HEK293T (cell line): ENCODE data around the gene PCCB.
"Not testable (repeated sequence)": the region's sequence is repeated elsewhere in the genome, so short reads cannot be mapped to it uniquely, and the experiment has no call there.

Experiments
- CTCF ChIA-PET: fragments of 350-600 bp; formaldehyde crosslinking; extraction: SDS; loops from one replicate; lab custom pipeline; 2021; ENCODE audit warnings: antibody characterized with exemption, inconsistent platforms; lab: Yijun Ruan, JAX
- POLR2A ChIA-PET: fragments of 350-600 bp; formaldehyde crosslinking; extraction: SDS; loops from one replicate; lab custom pipeline; 2020; ENCODE audit warnings: antibody characterized with exemption, inconsistent platforms; lab: Yijun Ruan, JAX
- DNase-seq: peaks from one replicate; pipeline ENCODE4 v3.0.0; 2012; ENCODE audit warnings: mixed read lengths; ENCODE audit errors: extremely low spot score
- ARNT ChIP-seq: fragments of 450-650 bp; IDR thresholded peaks from 2 replicates; pipeline ENCODE4 v1.6.1; 2017; ENCODE audit warnings: mild to moderate bottlenecking
- BHLHE40 ChIP-seq: fragments of 450-650 bp; IDR thresholded peaks from 2 replicates; pipeline ENCODE4 v1.6.1; 2016; ENCODE audit warnings: mild to moderate bottlenecking, moderate library complexity, borderline replicate concordance
- CTBP1 ChIP-seq: fragments of 450-650 bp; IDR thresholded peaks from 2 replicates; pipeline ENCODE4 v1.6.1; 2016; ENCODE audit warnings: borderline replicate concordance
- ELF4 ChIP-seq: fragments of 450-650 bp; IDR thresholded peaks from 2 replicates; pipeline ENCODE4 v1.6.1; 2017; ENCODE audit warnings: antibody characterized with exemption
- FOXA1 ChIP-seq: fragments of 450-650 bp; IDR thresholded peaks from 2 replicates; pipeline ENCODE4 v1.6.1; 2016; ENCODE audit warnings: mild to moderate bottlenecking
- FOXK2 ChIP-seq: fragments of 450-650 bp; IDR thresholded peaks from 2 replicates; pipeline ENCODE4 v1.6.1; 2016; ENCODE audit warnings: mild to moderate bottlenecking
- FOXM1 ChIP-seq: fragments of 450-650 bp; IDR thresholded peaks from 2 replicates; pipeline ENCODE4 v1.6.1; 2017; ENCODE audit warnings: mild to moderate bottlenecking, borderline replicate concordance
- HDGF ChIP-seq: fragments of 450-650 bp; IDR thresholded peaks from 2 replicates; pipeline ENCODE4 v1.6.1; 2017; ENCODE audit warnings: antibody characterized with exemption, borderline replicate concordance
- L3MBTL2 ChIP-seq: fragments of 450-650 bp; conservative IDR thresholded peaks from 2 replicates; pipeline ENCODE4 v1.6.1; 2016; ENCODE audit warnings: mild to moderate bottlenecking
- LEF1 ChIP-seq: fragments of 450-650 bp; IDR thresholded peaks from 2 replicates; pipeline ENCODE4 v1.6.1; 2017; ENCODE audit warnings: mild to moderate bottlenecking, borderline replicate concordance
- NFRKB ChIP-seq: fragments of 450-650 bp; IDR thresholded peaks from 2 replicates; pipeline ENCODE4 v1.6.1; 2016; ENCODE audit warnings: mild to moderate bottlenecking, moderate library complexity
- PKNOX1 ChIP-seq: fragments of 450-650 bp; IDR thresholded peaks from 2 replicates; pipeline ENCODE4 v1.6.1; 2016
- SP1 ChIP-seq: fragments of 450-650 bp; IDR thresholded peaks from 2 replicates; pipeline ENCODE4 v1.6.1; 2017
- SUZ12 ChIP-seq: fragments of 450-650 bp; IDR thresholded peaks from 2 replicates; pipeline ENCODE4 v1.6.1; 2016; ENCODE audit warnings: mild to moderate bottlenecking
- TARDBP ChIP-seq: fragments of 450-650 bp; IDR thresholded peaks from 2 replicates; pipeline ENCODE4 v1.6.1; 2016
- ZNF384 ChIP-seq: fragments of 450-650 bp; IDR thresholded peaks from 2 replicates; pipeline ENCODE4 v1.6.1; 2016

The PCCB gene

DNA sequence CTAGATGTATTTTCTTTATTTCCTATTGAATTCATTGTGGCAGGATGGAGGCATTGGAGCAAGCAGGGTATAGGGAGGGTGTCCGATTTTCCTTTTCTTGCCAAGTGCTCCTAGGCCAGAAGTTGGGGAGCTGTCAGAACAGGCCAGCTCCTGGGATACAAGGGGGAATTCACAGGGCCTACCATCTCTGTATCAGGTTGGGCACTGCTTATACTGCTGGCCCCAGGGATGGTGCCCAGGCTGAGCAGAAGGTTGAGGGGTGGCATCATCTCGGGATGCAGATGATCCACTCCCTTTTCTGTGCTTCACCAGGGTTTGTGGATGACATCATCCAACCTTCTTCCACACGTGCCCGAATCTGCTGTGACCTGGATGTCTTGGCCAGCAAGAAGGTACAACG is 79.5 kb downstream of the PCCB start:
- POLR2A ChIA-PET = interaction anchor here (0.5 to 1.2 kb wide), 2 partner anchors 10 to 423 kb away, joined by 3 read pairs; partner anchors contain the start of gene STAG1
- no peak for DNase-seq
- CTCF ChIA-PET = no interaction called here
- TF ChIP-seq HDGF (no peak), PKNOX1 (no peak), LEF1 (no peak), ARNT (no peak), L3MBTL2 (no peak), ZNF384 (no peak), CTBP1 (no peak), ELF4 (no peak), TARDBP (no peak), FOXK2 (no peak)

DNA sequence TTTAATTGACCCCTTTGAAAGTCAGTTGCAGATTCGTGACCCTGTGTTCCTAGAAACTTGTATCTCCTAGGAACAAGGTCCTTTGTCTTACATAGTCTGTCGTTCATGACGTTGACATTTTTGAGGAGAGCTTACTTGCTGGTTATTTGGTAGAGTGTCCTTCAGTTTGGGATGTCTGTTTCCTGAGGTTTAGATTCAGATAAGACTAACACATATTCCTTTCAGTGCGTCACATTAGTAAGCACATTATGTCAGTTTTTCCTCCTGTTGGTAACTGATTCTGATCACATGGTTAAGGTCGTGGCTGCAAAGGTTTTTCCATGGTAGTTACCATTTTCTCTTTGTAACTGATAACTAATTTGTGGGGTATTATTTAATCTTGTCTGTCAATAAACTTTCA is 80.8 kb downstream of the PCCB start:
- TF ChIP-seq FOXM1 (no peak), FOXK2 (no peak), ELF4 (no peak), SP1 (no peak), HDGF (no peak), L3MBTL2 (no peak), BHLHE40 (no peak), TARDBP (no peak), NFRKB (no peak), ARNT (no peak), FOXA1 (no peak), ZNF384 (no peak), SUZ12 (no peak)
- CTCF ChIA-PET = no interaction called here

DNA sequence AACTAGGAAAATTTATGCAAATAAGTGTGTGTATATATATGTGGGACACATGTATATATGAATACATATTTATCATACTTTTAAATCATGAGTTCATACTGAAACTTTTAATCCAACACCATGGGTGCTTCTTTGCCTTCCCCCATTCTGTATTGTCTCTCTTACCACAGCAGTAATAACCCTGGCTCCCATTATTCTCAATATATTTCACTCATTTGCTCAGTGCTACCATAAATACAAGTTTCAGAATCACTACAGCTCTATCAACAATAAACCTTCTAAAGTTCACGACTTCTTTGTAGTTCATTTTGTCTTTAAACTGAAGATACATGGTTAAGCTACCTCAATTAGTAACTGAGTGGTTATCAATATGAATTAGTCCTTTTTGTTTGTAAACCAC is 82.2 kb downstream of the PCCB start:
- POLR2A ChIA-PET = no interaction called here
- no peak for TF ChIP-seq LEF1
- TF ChIP-seq SP1 = no peak
- no peak for TF ChIP-seq TARDBP
- TF ChIP-seq SUZ12 = no peak
- TF ChIP-seq ZNF384 = no peak
- TF ChIP-seq FOXA1 = no peak
- TF ChIP-seq BHLHE40 = no peak
- no peak for TF ChIP-seq FOXM1
- no peak for TF ChIP-seq ELF4
- no peak for TF ChIP-seq NFRKB
- no peak for TF ChIP-seq ARNT
- TF ChIP-seq HDGF = no peak
- TF ChIP-seq L3MBTL2 = no peak
- TF ChIP-seq FOXK2 = no peak
- no peak for TF ChIP-seq CTBP1
- TF ChIP-seq PKNOX1 = no peak
- no peak for DNase-seq
- CTCF ChIA-PET = no interaction called here

More for the DNA sequence above, 80.8 kb downstream of the PCCB start:
- no peak for DNase-seq
- POLR2A ChIA-PET = no interaction called here

DNA sequence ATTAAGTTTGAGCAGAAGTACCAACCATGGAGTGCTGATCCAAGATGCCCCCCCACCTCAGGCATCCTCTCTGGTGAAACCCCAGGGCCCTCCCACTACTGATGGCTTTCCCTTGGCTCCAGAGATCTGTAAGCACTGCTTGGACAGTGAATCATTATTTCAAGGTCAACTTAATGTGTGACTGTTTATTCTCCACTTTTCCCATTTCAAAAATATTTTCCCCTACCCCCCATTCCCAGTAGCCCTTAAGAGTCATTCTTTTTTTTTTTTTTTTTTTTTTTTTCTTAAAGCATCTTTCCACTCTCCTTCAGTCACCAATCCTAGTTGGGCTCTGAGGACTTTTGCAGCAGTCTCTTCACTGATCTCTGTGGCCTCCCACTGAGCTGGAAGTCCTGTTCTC is 82.6 kb downstream of the PCCB start:
- DNase-seq = no peak
- CTCF ChIA-PET = interaction anchor here (0.6 kb wide), 1 partner anchor 13 kb away, joined by 3 read pairs; no protein-coding TSS in a partner anchor
- no peak for TF ChIP-seq BHLHE40
- no peak for TF ChIP-seq LEF1
- TF ChIP-seq L3MBTL2 = no peak
- TF ChIP-seq FOXM1 = no peak
- no peak for TF ChIP-seq TARDBP
- no peak for TF ChIP-seq SP1
- no peak for TF ChIP-seq CTBP1
- no peak for TF ChIP-seq SUZ12
- no peak for TF ChIP-seq HDGF
- no peak for TF ChIP-seq ZNF384
- no peak for TF ChIP-seq ELF4
- TF ChIP-seq FOXA1 = no peak
- no peak for TF ChIP-seq PKNOX1
- TF ChIP-seq ARNT = no peak
- no peak for TF ChIP-seq NFRKB
- TF ChIP-seq FOXK2 = no peak
- POLR2A ChIA-PET = no interaction called here

GRCh38 chr3:136334209-136334608 is 84.1 kb downstream of the PCCB start:
- CTCF ChIA-PET = no interaction called here
- TF ChIP-seq L3MBTL2 = no peak
- no peak for TF ChIP-seq LEF1
- TF ChIP-seq NFRKB = no peak
- no peak for TF ChIP-seq BHLHE40
- TF ChIP-seq FOXA1 = no peak
- TF ChIP-seq ARNT = no peak
- TF ChIP-seq FOXK2 = no peak
- TF ChIP-seq PKNOX1 = no peak
- TF ChIP-seq SP1 = no peak
- TF ChIP-seq HDGF = no peak
- no peak for TF ChIP-seq FOXM1
- TF ChIP-seq SUZ12 = no peak
- no peak for TF ChIP-seq ZNF384
- no peak for TF ChIP-seq TARDBP
- TF ChIP-seq ELF4 = no peak
- TF ChIP-seq CTBP1 = no peak
- POLR2A ChIA-PET = no interaction called here
- no peak for DNase-seq

DNA sequence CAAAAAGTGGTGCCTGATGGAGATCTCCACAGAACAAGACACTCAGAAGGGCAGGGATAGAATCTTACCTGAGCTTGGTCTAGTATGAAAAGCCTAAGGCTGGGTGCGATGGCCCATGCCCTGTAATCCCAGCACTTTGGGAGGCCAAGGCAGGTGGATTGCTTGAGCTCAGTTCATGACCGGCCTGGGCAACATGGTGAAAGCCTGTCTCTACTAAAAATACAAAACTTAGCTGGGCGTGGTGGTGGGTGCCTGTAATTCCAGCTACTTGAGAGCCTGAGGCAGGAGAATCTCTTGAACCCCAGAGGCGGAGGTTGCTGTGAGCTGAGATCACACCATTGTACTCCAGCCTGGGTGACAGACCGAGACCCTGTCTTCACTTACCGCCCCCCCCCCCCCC is 84.6 kb downstream of the PCCB start:
- DNase-seq, POLR2A ChIA-PET, CTCF ChIA-PET: not testable (repeated sequence)
